Panc1 (cell line): ENCODE data around the gene PRKCA. TPM values are rescaled to one million over a fixed set of nuclear protein-coding genes. Genes with fewer than 3 reads are reported as not detected.
"Not testable (repeated sequence)": the region's sequence is repeated elsewhere in the genome, so short reads cannot be mapped to it uniquely, and the experiment has no call there.

Source experiments
- ATAC-seq: fragments of 200-7000 bp; cut with Tn5 transposase; 2 replicates; pipeline ENCODE4 v1.9.1; 2020; ENCODE audit warnings: mild to moderate bottlenecking, moderate library complexity
- BruUV-seq: library from RNA; stranded (reverse); fragments of 400-500 nt; replicated peaks from 2 replicates; lab custom pipeline; 2021; lab: Mats Ljungman, UMichigan
- CTCF ChIA-PET: fragments of 300-600 bp; sonication (Branson Sonifier 250); formaldehyde crosslinking; loops from one replicate; lab custom pipeline; 2022; ENCODE audit warnings: antibody characterized with exemption; lab: Charles Lee
- POLR2A ChIA-PET: fragments of 300-600 bp; sonication (Branson Sonifier 250); formaldehyde crosslinking; loops from one replicate; lab custom pipeline; 2022; ENCODE audit warnings: antibody characterized with exemption; lab: Charles Lee
- DNase-seq: peaks from one replicate; pipeline ENCODE4 v3.0.0-alpha.2; 2010; ENCODE audit warnings: low read depth, low spot score
- H3K27ac ChIP-seq: 2 replicates; pipeline ENCODE4 v1.5.1; 2011; ENCODE audit warnings: mild to moderate bottlenecking, low read length, inconsistent platforms
- H3K27me3 ChIP-seq: fragments of 200-500 bp; sonication (Bioruptor generic); 2 replicates; pipeline ENCODE4 v1.6.0; 2014; ENCODE audit warnings: low read length, inconsistent platforms; ENCODE audit not compliant: control insufficient read depth, insufficient read depth
- H3K36me3 ChIP-seq: fragments of 200-500 bp; sonication (Bioruptor generic); 2 replicates; pipeline ENCODE4 v1.5.1; 2014; ENCODE audit warnings: inconsistent platforms, mild to moderate bottlenecking, low read length, moderate library complexity; ENCODE audit not compliant: control insufficient read depth, insufficient read depth
- H3K4me1 ChIP-seq: 2 replicates; pipeline ENCODE4 v1.5.1; 2011; ENCODE audit warnings: inconsistent platforms, mild to moderate bottlenecking, low read length, moderate library complexity; ENCODE audit not compliant: control insufficient read depth, insufficient read depth
- H3K4me3 ChIP-seq, 2 experiments: 2 replicates each; pipeline ENCODE4 v1.5.1; 2011 to 2012; ENCODE audit warnings: low read depth in 2 of 2, low read length in 2 of 2, mild to moderate bottlenecking in 2 of 2, inconsistent platforms in 1 of 2, moderate library complexity in 1 of 2
- H3K9me3 ChIP-seq: fragments of 200-500 bp; sonication (Bioruptor generic); 2 replicates; pipeline ENCODE4 v1.5.1; 2014; ENCODE audit warnings: low read depth, mild to moderate bottlenecking, inconsistent platforms, low read length, moderate library complexity; ENCODE audit not compliant: control insufficient read depth, insufficient read depth
- POLR2AphosphoS5 ChIP-seq: IDR thresholded peaks from 2 replicates; pipeline ENCODE4 v1.6.1; 2012; ENCODE audit warnings: mild to moderate bottlenecking, low read depth, low read length, moderate library complexity
- SIN3A ChIP-seq: IDR thresholded peaks from 2 replicates; pipeline ENCODE4 v1.6.1; 2012; ENCODE audit warnings: low read depth, mild to moderate bottlenecking, low read length, moderate library complexity, borderline replicate concordance; ENCODE audit not compliant: insufficient read depth
- TCF7L2 ChIP-seq: IDR thresholded peaks from 2 replicates; pipeline ENCODE4 v1.6.1; 2011; ENCODE audit warnings: mild to moderate bottlenecking, low read depth, low read length, inconsistent platforms
- in situ Hi-C: cut with HindIII; loops from 2 replicates; pipeline ENCODE4 v1.10.0; 2016; ENCODE audit warnings: low sequenced_read_pairs, low pct_unique_long_range_greater_than_20kb
- intact Hi-C: fragments of 100-400 bp; cut with micrococcal nuclease; formaldehyde crosslinking; loops from one replicate; pipeline ENCODE4 v1.10.0; 2022; ENCODE audit not compliant: unreplicated experiment
- total RNA-seq: library from RNA; stranded (reverse); gene quantifications from one replicate; pipeline ENCODE4 v1.2.1, GENCODE V29; 2021; ENCODE audit not compliant: unreplicated experiment
- TF ChIP-seq, protein P1 (sequence below), 2 experiments: IDR thresholded peaks; 2 replicates each; pipeline ENCODE4 v1.6.1; 2011 to 2012; ENCODE audit warnings: low read depth in 2 of 2, control low read depth in 1 of 2, low read length in 1 of 2, mild to moderate bottlenecking in 1 of 2, moderate library complexity in 1 of 2; ENCODE audit not compliant: insufficient read depth in 1 of 2
- TF ChIP-seq, protein P2 (sequence below): fragments of 450-650 bp; IDR thresholded peaks from 2 replicates; pipeline ENCODE4 v1.5.1; 2017; ENCODE audit warnings: mild to moderate bottlenecking

Gene PRKCA
- total RNA-seq, 1 experiment from 2014 or later, result 53.0 TPM

DNA sequence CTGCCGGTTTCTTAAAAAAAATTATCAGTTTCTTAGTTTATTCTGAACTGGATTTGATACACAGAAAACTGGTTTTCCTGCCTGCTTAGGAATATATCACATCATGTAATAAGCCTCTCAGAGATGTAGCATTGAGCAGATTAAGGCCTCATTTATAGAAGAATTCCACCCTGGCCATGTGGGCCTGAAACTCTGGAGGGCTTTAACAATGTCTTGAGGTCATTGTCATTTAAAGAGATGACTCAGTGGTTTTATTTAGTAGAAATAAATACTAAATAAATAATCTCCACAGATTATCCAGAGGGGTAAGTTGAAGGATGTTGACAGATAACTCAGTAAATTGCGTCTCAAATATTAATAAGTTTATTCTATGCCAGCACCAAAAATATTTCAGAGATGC, 56.9 kb downstream of the PRKCA start:
- in situ Hi-C loops (no loop called here), intact Hi-C loops (no loop called here)
- DNase-seq (no peak), ATAC-seq (no peak)
- Histone ChIP-seq H3K27ac (no peak overlapping the region), H3K4me3 (no peak overlapping the region), H3K4me1 (peaks cover 41% of the 10 kb centered on the region), H3K27me3 (no peaks in the 10 kb centered on the region), H3K36me3 (no peaks in the 10 kb centered on the region), H3K9me3 (no peaks in the 10 kb centered on the region)
- ChIA-PET CTCF (no interaction called here), POLR2A (no interaction called here)
- TF ChIP-seq, protein P1, sequence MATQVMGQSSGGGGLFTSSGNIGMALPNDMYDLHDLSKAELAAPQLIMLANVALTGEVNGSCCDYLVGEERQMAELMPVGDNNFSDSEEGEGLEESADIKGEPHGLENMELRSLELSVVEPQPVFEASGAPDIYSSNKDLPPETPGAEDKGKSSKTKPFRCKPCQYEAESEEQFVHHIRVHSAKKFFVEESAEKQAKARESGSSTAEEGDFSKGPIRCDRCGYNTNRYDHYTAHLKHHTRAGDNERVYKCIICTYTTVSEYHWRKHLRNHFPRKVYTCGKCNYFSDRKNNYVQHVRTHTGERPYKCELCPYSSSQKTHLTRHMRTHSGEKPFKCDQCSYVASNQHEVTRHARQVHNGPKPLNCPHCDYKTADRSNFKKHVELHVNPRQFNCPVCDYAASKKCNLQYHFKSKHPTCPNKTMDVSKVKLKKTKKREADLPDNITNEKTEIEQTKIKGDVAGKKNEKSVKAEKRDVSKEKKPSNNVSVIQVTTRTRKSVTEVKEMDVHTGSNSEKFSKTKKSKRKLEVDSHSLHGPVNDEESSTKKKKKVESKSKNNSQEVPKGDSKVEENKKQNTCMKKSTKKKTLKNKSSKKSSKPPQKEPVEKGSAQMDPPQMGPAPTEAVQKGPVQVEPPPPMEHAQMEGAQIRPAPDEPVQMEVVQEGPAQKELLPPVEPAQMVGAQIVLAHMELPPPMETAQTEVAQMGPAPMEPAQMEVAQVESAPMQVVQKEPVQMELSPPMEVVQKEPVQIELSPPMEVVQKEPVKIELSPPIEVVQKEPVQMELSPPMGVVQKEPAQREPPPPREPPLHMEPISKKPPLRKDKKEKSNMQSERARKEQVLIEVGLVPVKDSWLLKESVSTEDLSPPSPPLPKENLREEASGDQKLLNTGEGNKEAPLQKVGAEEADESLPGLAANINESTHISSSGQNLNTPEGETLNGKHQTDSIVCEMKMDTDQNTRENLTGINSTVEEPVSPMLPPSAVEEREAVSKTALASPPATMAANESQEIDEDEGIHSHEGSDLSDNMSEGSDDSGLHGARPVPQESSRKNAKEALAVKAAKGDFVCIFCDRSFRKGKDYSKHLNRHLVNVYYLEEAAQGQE (IDR thresholded peaks at IDR 0.05; ENCODE audit: insufficient read depth in 1 of 2, low read depth in 2 of 2, low read length in 1 of 2), result no peak
- no peak for TF ChIP-seq SIN3A
- TF ChIP-seq, protein P2, sequence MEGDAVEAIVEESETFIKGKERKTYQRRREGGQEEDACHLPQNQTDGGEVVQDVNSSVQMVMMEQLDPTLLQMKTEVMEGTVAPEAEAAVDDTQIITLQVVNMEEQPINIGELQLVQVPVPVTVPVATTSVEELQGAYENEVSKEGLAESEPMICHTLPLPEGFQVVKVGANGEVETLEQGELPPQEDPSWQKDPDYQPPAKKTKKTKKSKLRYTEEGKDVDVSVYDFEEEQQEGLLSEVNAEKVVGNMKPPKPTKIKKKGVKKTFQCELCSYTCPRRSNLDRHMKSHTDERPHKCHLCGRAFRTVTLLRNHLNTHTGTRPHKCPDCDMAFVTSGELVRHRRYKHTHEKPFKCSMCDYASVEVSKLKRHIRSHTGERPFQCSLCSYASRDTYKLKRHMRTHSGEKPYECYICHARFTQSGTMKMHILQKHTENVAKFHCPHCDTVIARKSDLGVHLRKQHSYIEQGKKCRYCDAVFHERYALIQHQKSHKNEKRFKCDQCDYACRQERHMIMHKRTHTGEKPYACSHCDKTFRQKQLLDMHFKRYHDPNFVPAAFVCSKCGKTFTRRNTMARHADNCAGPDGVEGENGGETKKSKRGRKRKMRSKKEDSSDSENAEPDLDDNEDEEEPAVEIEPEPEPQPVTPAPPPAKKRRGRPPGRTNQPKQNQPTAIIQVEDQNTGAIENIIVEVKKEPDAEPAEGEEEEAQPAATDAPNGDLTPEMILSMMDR, result no peak
- no peak for TF ChIP-seq POLR2AphosphoS5
- TF ChIP-seq TCF7L2, result no peak
- BruUV-seq, result no TSS peak

DNA sequence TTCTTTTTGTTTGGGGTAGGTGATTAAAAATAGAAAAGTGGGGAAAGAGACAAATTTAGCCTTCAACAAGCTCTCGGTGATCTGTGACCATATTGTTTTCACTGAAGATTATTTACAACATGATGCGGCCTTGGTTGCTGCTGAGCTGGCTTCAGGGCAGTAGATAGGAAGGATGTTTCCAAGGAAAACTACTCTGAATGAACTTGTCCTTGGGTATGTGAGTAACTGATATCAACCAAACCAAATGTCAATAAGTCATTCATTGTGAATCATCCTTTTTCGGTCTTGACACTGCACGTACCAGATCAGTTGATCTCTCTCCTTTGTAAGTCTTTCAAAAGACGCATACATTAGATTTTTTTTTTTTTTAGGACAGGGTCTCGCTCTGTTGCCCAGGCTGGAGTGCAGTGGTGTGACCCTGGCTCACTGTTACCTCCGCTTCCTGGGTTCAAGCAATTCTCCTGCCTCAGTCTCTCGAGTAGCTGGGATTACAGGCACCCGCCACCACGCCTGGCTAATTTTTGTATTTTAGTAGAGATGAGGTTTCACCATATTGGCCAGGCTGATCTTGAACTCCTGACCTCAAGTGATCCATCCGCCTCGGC, 58.6 kb downstream of the PRKCA start:
- peaks cover 47% of the 10 kb centered on the region for H3K4me1 ChIP-seq
- DNase-seq, H3K27ac ChIP-seq, H3K27me3 ChIP-seq, intact Hi-C loops, ATAC-seq, H3K9me3 ChIP-seq, H3K4me3 ChIP-seq, in situ Hi-C loops, H3K36me3 ChIP-seq, CTCF ChIA-PET: not testable (repeated sequence)
- BruUV-seq, result TSS peak; percentile 4
- POLR2A ChIA-PET, result interaction anchor here (0.7 kb wide), 1 partner anchor 240 kb away, joined by 3 read pairs; no protein-coding TSS in a partner anchor

DNA sequence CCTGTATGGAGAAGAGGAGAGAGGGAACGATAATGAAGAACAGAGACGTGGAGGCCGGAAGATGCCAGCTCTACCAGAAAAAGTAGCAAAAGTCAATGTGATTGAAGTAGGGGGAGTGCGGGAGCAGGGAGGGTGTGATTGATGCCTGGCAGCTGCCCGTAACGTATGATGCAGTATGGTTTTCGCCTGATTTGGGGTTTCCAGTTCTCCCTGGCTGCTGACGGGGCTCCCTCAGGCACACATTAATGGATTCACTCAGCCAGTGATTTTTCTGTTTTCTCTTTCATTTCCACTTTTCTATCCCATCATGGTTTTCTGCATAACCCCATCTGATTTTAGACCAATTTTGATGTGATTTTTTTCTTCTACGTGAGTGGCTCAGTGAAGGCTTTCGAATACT, 62.1 kb downstream of the PRKCA start:
- H3K27ac ChIP-seq, result peak overlapping the region; percentile 57; the same call in 1 of the 2 replicates
- ATAC-seq (no peak), DNase-seq (no peak)
- in situ Hi-C loops (no loop called here), intact Hi-C loops (no loop called here)
- ChIA-PET CTCF (no interaction called here), POLR2A (interaction anchor here (0.5 kb wide), 1 partner anchor 138 kb away, joined by 4 read pairs; no protein-coding TSS in a partner anchor)
- BruUV-seq, result no TSS peak
- TF ChIP-seq, protein P2, result no peak
- TF ChIP-seq, protein P1 (IDR thresholded peaks at IDR 0.05; ENCODE audit: insufficient read depth in 1 of 2, low read depth in 2 of 2, low read length in 1 of 2), result no peak
- TF ChIP-seq POLR2AphosphoS5, result no peak
- TF ChIP-seq TCF7L2, result no peak
- TF ChIP-seq SIN3A, result no peak
- H3K27me3 ChIP-seq, result no peaks in the 10 kb centered on the region
- peaks cover 42% of the 10 kb centered on the region for H3K4me1 ChIP-seq
- no peaks in the 10 kb centered on the region for H3K36me3 ChIP-seq
- H3K4me3 ChIP-seq, result no peak overlapping the region
- no peaks in the 10 kb centered on the region for H3K9me3 ChIP-seq
